Stomach (tissue), 9 donors: Measurements from ENCODE around the gene TENM3. TPM values are rescaled to one million over a fixed set of nuclear protein-coding genes. Genes with fewer than 3 reads are reported as not detected.

Experiments
- DNase-seq, 2 donors: peaks; one replicate each; pipeline versions ENCODE4 v3.0.0 to v3.0.0-alpha.2; 2013 to 2019
- H3K27ac ChIP-seq, 5 donors: fragments of 200-600 bp in 4 of 5; sonication (generic) in 4 of 5; one replicate each; pipeline ENCODE4 v1.5.1; 2013 to 2019; ENCODE audit warnings: mild to moderate bottlenecking in 1 of 5, moderate library complexity in 1 of 5
- H3K27me3 ChIP-seq, 3 donors: fragments of 200-600 bp; sonication (generic); one replicate each; pipeline ENCODE4 v1.5.1; 2017 to 2019; ENCODE audit warnings: mixed run types in 1 of 3
- H3K36me3 ChIP-seq, 4 donors: fragments of 200-600 bp; sonication (generic); 1 replicate in 3 of 4; 2 replicates in 1 of 4; pipeline ENCODE4 v1.5.1; 2016 to 2019
- H3K4me1 ChIP-seq, 4 donors: fragments of 200-600 bp; sonication (generic); one replicate each; pipeline ENCODE4 v1.5.1; 2016 to 2019
- H3K4me3 ChIP-seq, 4 donors: fragments of 200-600 bp; sonication (generic) in 3 of 4; one replicate each; pipeline ENCODE4 v1.5.1; 2016 to 2019; ENCODE audit warnings: mild to moderate bottlenecking in 1 of 4
- H3K9me3 ChIP-seq, 4 donors: fragments of 200-600 bp; sonication (generic); one replicate each; pipeline ENCODE4 v1.5.1; 2016 to 2019
- CTCF ChIP-seq, 7 experiments: fragments of 450-650 bp in 4 of 7; fragments of 200-600 bp in 3 of 7; sonication (generic) in 3 of 7; IDR thresholded peaks; one replicate each; pipeline ENCODE4 v1.5.1; 2016 to 2019; ENCODE audit warnings: antibody characterized with exemption in 7 of 7, control low read depth in 2 of 7, mild to moderate bottlenecking in 1 of 7
- EP300 ChIP-seq: sonication (generic); formaldehyde crosslinking; IDR thresholded peaks from one replicate; pipeline ENCODE4 v1.6.1; 2017; ENCODE audit warnings: antibody characterized with exemption
- POLR2A ChIP-seq, 4 donors: fragments of 450-650 bp; IDR thresholded peaks; one replicate each; pipeline ENCODE4 v1.6.1; 2016; ENCODE audit warnings: antibody characterized with exemption in 4 of 4, control low read depth in 2 of 4, mild to moderate bottlenecking in 1 of 4, moderate library complexity in 1 of 4
- POLR2AphosphoS5 ChIP-seq, 3 donors: sonication (generic); formaldehyde crosslinking; IDR thresholded peaks; one replicate each; pipeline ENCODE4 v1.6.1; 2016; ENCODE audit warnings: antibody characterized with exemption in 3 of 3
- WGBS, 5 donors: extraction: QIAGEN DNeasy Blood & Tissue Kit in 3 of 5; methylation state at CpG; one replicate each; pipeline versions ENCODE4 v1.1.5 to v1.1.7; 2013 to 2018; 5-methylcytosine and 5-hydroxymethylcytosine counted together
- intact Hi-C: fragments of 100-400 bp; cut with DNase I; formaldehyde crosslinking; loops from one replicate; pipeline ENCODE4 v1.15.1; 2023; ENCODE audit warnings: low total_unique reads
- polyA plus RNA-seq, 3 donors: library from polyadenylated mRNA; stranded (reverse); fragments of 200-250 nt; gene quantifications; one replicate each; pipeline ENCODE4 v1.2.3, GENCODE V29; 2013
- total RNA-seq, 5 donors: library from RNA; depleted of rRNA; stranded (reverse); fragments of >200 nt; gene quantifications; one replicate each; pipeline versions ENCODE4 v1.1.0 to v1.2.3, GENCODE V29; 2014 to 2016
- donor health status: healthy with polysubstance abuse.
- donor health status: Bipolar disorder and iron deficiency.
- donor health status: healthy.

Gene TENM3
- total and polyA plus RNA-seq, 8 donors: under 0.01 to 8.3 (median 0.44) TPM

DNA sequence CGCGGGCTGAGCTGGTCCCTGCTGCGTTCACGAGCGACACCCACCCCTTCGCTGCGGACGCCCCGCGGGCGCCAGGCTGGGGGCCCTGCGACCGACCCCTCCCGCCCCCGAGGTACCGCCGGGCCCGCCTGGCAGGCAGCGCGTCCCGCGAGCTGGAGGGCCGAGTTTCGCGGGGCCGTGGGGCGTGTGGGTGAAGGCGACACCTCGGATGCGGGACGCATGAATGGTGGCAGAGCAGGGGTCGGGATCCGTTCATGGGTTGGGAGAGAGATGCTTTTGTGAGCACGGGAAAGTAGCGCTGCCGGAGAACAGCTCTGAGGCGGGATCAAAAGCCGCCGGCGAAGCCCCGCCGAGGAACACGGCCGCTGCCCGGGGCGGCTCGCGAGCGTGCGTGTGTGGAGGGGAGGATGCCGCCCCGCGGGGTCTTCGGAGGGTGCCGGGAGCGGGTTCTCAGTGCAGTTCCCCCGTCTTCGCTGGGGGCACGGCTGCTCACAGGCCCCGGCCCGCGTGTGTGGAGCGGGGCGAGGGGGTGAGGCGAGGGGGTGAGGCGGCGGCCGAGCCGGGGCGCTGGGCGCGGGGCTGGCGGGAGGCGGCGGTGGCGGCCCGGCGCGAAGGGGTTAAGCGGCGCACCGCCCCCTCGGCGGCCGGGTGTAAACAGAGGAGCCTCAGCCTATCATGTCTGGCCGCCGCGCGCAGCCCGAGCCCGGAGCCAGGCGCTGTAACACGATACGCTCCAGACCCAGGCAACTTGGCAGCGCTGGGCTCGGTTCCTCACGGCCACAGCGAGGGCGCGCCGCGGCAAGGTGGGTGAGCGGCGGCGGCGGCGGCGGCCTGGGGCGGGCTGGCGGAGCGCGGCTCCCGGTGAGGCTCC is 205.3 kb downstream of the TENM3 start:
- H3K27ac ChIP-seq: peak overlapping the region in 3 of 5 donors; percentile 14 to 83 (median 35)
- peaks cover 0 to 76% (median 54%) of the 10 kb centered on the region in 3 donors for H3K27me3 ChIP-seq
- H3K9me3 ChIP-seq: no peaks in the 10 kb centered on the region
- H3K36me3 ChIP-seq: no peaks in the 10 kb centered on the region
- H3K4me1 ChIP-seq: peaks cover 16 to 24% (median 21%) of the 10 kb centered on the region in 4 donors
- H3K4me3 ChIP-seq: peak overlapping the region; percentile 60 to 68 (median 64)
- intact Hi-C loops: no loop called here
- peak; percentile 89 to 97 for DNase-seq
- TF ChIP-seq EP300 (no peak), POLR2AphosphoS5 (IDR thresholded peaks at IDR 0.05) (peak; percentile 47 to 69 (median 49)), CTCF (IDR thresholded peaks at IDR 0.05) (no peak), POLR2A (IDR thresholded peaks at IDR 0.05) (no peak)
- 0 to 1% (median 1%) methylated on average over 54 to 113 of the region's 113 CpGs for WGBS, 5 donors

GRCh38 chr4:182449186-182449929 is 206.2 kb downstream of the TENM3 start:
- 1 to 2% (median 2%) methylated on average over 18 to 31 of the region's 34 CpGs for WGBS, 5 donors
- TF ChIP-seq POLR2A (IDR thresholded peaks at IDR 0.05): no peak
- no peak for TF ChIP-seq EP300
- TF ChIP-seq CTCF (IDR thresholded peaks at IDR 0.05): no peak
- TF ChIP-seq POLR2AphosphoS5 (IDR thresholded peaks at IDR 0.05): no peak
- Histone ChIP-seq H3K9me3 (no peaks in the 10 kb centered on the region), H3K27ac (peak overlapping the region in 2 of 5 donors; percentile 35 to 83), H3K36me3 (no peaks in the 10 kb centered on the region), H3K27me3 (peaks cover 0 to 82% (median 61%) of the 10 kb centered on the region in 3 donors), H3K4me1 (peaks cover 16 to 24% (median 21%) of the 10 kb centered on the region in 4 donors), H3K4me3 (peak overlapping the region; percentile 60 to 68 (median 64))
- intact Hi-C loops: no loop called here
- peak in 1 of 2 donors; percentile 12 for DNase-seq

GRCh38 chr4:182449930-182450439 is 206.8 kb downstream of the TENM3 start:
- no peak for TF ChIP-seq CTCF (IDR thresholded peaks at IDR 0.05)
- TF ChIP-seq EP300: no peak
- TF ChIP-seq POLR2AphosphoS5 (IDR thresholded peaks at IDR 0.05): no peak
- no peak for TF ChIP-seq POLR2A (IDR thresholded peaks at IDR 0.05)
- H3K4me1 ChIP-seq: peaks cover 16 to 24% (median 21%) of the 10 kb centered on the region in 4 donors
- no peaks in the 10 kb centered on the region for H3K9me3 ChIP-seq
- DNase-seq: no peak
- intact Hi-C loops: no loop called here
- peaks cover 0 to 86% (median 61%) of the 10 kb centered on the region in 3 donors for H3K27me3 ChIP-seq
- H3K36me3 ChIP-seq: no peaks in the 10 kb centered on the region
- 12 to 18% (median 18%) methylated on average over 4 of the region's 4 CpGs for WGBS, 5 donors
- H3K4me3 ChIP-seq: peak overlapping the region in 3 of 4 donors; percentile 60 to 68 (median 67)
- H3K27ac ChIP-seq: peak overlapping the region in 1 of 5 donors; percentile 83

GRCh38 chr4:182451441-182451840 is 208.2 kb downstream of the TENM3 start:
- H3K4me1 ChIP-seq: peaks cover 16 to 24% (median 21%) of the 10 kb centered on the region in 4 donors
- intact Hi-C loops: no loop called here
- H3K36me3 ChIP-seq: no peaks in the 10 kb centered on the region
- H3K4me3 ChIP-seq: no peak overlapping the region
- H3K9me3 ChIP-seq: no peaks in the 10 kb centered on the region
- H3K27ac ChIP-seq: no peak overlapping the region
- no peak for DNase-seq
- TF ChIP-seq POLR2AphosphoS5 (IDR thresholded peaks at IDR 0.05): no peak
- TF ChIP-seq POLR2A (IDR thresholded peaks at IDR 0.05): no peak
- TF ChIP-seq CTCF (IDR thresholded peaks at IDR 0.05): no peak
- no peak for TF ChIP-seq EP300
- H3K27me3 ChIP-seq: peaks cover 0 to 86% (median 61%) of the 10 kb centered on the region in 3 donors
- 80 to 84% (median 81%) methylated on average over 4 of the region's 4 CpGs for WGBS, 5 donors
